GM21526 (cell line): Measurements from ENCODE around the gene PLAAT4.
"Not testable (repeated sequence)": the region's sequence is repeated elsewhere in the genome, so short reads cannot be mapped to it uniquely, and the experiment has no call there.

Source experiments
- ATAC-seq: cut with Tn5 transposase; IDR thresholded peaks from one replicate; pipeline ENCODE4 v1.9.1; 2021; ENCODE audit warnings: moderate library complexity; ENCODE audit not compliant: unreplicated experiment, low FRiP score

The PLAAT4 gene

DNA sequence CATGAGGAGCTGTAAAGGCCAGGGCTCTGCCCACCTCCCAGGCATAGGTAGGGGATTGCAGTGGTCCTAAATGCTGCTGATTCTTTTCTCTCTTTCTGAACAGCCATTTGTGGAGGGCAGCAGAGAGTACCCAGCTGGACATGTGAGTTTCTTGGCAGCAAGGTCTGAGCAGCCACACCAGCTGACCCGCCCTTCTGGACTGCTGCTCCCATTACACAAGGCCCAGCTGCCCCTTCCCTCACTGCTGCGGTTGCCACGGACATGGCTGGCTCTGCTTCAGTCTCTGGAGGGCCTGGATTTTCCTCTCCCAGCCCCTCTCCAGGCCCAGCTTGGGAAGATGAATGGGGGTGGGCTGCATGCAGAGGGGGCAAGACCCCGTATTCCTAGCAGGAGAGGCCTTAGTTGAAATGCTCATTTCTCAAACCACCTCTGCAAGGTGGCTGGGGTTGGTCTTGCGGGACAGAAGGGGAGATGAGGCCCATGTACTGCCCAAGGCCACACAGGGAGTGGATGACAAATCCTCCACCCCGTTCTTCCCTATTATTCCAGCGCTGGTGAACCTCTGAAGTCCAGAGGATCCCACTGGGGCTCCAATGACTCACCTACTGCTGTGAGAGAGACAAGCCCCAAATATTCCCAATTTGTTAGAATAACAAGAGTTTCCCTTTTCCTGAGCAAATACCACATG, 26.1 kb upstream of the PLAAT4 start:
- no peak for ATAC-seq

GRCh38 chr11:63511048-63511748, 25.4 kb upstream of the PLAAT4 start:
- ATAC-seq = no peak

DNA sequence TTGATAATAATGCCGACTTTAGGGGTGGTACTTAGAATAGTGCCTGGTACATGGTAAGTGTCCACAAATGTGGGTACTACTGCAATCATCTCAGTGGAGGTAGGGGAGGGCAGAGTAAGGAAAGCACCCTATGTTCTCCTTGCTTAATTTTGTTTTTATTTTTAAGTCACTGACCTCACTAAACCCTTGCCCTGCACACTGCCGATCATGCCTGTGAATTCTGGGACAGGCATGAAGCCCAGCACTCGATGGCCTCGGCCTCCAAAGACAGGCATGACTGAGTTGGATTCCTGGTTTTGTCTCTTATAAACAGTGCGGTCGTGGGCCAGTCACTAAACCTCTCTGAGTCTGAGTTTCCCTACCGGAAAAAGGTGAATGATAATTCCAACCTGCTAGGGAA, 23.8 kb upstream of the PLAAT4 start:
- no peak for ATAC-seq

DNA sequence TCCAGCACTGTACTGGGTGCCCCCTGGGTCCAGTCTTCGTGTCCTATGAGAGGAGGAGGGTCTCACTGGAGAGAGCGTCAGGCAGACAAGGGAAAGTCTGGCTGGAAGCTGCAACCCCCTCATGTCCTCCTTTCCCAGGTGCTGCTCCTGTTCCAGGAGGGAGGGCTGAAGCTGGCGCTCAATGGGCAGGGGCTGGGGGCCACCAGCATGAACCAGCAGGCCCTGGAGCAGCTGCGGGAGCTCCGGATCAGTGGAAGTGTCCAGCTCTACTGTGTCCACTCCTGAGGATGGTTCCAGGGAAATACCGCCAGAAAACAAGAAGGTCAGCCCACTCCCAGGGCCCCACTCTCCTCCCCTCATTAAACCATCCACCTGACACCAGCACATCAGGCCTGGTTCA, 20.5 kb upstream of the PLAAT4 start:
- ATAC-seq = no peak

- ATAC-seq = no peak
Measured at GRCh38 chr11:63517156-63517555, 19.5 kb upstream of the PLAAT4 start.

DNA sequence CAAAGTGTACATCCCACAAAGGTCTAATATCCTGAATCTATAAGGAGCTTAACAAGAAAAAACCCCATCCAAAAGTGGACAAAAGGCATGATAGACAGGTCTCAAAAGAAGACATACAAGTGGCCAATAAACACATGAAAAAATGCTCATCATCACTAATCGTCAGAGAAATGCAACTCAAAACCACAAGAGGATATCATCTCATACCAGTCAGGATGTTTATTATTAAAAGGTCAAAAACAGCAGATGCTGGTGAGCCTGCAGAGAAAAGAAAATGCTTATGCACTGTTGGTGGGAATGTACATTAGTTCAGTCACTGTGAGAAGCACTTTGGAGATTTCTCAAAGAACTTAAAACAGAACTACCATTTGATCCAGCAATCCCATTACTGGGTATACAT, 18.1 kb upstream of the PLAAT4 start:
- no peak for ATAC-seq

- no peak for ATAC-seq
Measured at GRCh38 chr11:63520606-63521170, 15.9 kb upstream of the PLAAT4 start.

- no peak for ATAC-seq
Measured at GRCh38 chr11:63521896-63522295, 14.7 kb upstream of the PLAAT4 start.

DNA sequence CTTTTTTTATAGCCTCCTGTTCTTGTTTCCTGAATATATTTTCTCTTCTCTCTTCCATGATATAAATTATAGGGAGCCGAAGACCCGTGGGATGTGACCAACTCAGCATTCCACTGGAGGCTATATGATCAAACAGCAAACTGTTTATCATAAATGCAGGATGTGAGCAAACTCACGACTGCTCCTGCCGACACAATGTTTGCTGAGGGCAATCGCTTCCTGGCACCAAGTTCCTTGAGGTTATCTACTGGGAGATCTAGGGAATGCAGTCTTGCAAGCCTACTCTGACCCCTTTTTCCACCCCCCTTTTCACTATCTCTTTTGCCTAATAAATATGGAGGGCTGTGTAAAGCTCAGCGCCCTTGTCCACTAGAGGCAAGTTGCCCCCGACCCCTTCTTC, 13.5 kb upstream of the PLAAT4 start:
- no peak for ATAC-seq

DNA sequence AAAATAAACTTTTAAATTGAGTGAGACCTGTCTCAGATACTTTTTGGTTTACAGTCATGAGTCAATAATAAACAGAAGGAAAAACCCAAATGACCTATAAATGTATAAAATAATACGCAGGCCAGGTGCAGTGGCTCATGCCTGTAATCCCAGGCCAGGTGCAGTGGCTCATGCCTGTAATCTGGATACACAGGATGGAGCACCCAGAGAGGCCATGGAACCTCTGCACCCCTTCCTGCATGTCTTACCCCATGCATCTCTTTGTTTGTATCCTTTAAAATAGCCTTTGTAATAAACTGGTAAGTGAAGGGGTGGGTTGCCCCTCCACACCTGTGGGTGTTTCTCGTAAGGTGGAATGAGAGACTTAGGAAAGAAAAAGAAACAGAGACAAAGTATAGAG, 8.9 kb upstream of the PLAAT4 start:
- no peak for ATAC-seq

DNA sequence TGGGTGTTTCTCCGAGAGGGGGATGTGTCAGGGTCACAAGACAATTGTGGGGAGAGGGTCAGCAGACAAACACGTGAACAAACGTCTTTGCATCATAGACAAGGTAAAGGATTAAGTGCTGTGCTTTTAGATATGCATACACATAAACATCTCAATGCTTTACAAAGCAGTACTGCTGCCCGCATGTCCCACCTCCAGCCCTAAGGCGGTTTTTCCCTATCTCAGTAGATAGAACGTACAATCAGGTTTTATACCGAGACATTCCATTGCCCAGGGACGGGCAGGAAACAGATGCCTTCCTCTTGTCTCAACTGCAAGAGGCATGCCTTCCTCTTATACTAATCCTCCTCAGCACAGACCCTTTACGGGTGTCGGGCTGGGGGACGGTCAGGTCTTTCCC, 8.5 kb upstream of the PLAAT4 start:
- not testable (repeated sequence) for ATAC-seq

GRCh38 chr11:63528729-63529278, 7.8 kb upstream of the PLAAT4 start:
- ATAC-seq = not testable (repeated sequence)

DNA sequence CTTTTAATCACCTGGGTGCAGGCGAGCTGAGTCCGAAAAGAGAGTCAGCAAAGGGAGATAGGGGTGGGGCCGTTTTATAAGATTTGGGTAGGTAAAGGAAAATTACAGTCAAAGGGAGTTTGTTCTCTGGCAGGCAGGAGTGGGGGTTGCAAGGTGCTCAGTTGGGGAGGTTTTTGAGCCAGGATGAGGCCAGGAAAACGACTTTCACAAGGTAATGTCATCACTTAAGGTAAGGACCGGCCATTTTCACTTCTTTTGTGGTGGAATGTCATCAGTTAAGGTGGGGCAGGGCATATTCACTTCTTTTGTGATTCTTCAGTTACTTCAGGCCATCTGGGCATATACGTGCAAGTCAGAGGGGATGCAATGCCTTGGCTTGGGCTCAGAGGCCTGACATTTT, 7.2 kb upstream of the PLAAT4 start:
- ATAC-seq = not testable (repeated sequence)

GRCh38 chr11:63530021-63530420, 6.6 kb upstream of the PLAAT4 start:
- ATAC-seq = no peak

DNA sequence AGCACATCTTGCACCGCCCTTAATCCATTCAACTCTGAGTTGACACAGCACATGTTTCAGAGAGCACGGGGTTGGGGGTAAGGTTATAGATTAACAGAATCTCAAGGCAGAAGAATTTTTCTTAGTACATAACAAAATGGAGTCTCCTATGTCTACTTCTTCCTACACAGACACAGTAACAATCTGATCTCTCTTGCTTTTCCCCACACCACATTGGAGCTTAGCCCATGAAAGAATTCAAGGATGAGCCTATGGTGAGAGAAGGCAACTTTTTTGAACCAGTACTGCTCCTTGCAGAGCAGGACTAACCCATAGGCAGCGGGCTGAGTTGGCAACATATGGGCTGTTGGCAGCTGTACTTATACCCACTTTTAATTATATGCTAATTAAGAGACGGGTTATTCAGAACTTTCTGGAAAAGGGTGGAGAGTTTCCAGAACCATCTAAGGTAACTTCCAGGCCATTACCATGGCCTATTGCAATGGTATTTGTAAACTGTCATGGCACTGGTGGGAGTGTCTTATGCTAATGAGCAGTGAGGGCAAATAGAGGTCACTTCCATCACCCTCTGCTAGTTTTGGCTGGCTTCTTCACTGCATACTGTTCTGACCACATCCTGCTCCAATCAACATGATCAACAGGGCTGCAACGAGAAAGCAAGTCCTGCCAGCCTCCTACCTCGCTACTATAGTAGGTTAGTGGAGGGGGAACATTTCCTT, 5.4 kb upstream of the PLAAT4 start:
- ATAC-seq = peak; percentile 66

- no peak for ATAC-seq
Measured at GRCh38 chr11:63532117-63532516, 4.5 kb upstream of the PLAAT4 start.

DNA sequence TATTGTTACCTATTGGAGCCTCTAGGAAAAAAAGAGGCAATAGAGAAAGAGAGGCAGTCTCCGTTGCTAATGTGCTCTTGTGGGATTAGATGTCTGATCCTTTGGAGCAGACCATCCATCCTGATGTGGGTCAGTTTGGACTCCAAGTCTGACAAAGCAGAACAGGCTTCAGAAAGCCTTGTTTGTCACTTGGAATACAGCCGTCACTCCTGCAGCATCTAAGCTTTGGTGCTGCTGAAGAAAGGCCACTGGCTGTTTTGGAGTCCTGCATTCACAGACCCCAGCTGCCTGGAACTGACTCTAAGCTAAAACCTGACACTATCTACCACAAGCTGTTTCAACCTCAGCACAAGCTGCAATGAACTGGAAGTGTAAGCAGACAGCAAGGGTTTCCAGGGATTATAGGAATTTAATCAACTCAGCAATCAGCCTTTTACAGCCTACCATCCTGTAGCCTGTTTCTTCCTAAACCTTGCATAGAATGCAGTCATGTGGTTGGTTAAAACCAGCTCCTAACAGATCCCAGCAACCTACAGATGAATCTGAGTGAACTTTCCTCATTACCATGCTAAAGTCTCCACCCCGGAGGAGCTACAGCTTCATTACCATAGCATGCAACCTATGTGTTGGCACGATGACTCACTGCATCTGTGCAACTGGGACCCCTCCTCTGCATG, 3.7 kb upstream of the PLAAT4 start:
- no peak for ATAC-seq

GRCh38 chr11:63534076-63534475, 2.5 kb upstream of the PLAAT4 start:
- ATAC-seq = no peak

GRCh38 chr11:63534895-63535461, 1.6 kb upstream of the PLAAT4 start:
- ATAC-seq = no peak

GRCh38 chr11:63535734-63536133, 874 bp upstream of the PLAAT4 start:
- ATAC-seq = no peak
